ENCODE results near the gene IL2RG.

The IL2RG gene

GRCh38 chrX:71107245-71107644 lies 4.1 kb downstream of the IL2RG start:
- DNase-seq = no peak

- DNase-seq = peak; percentile 15
These were observed 5.0 kb downstream of the IL2RG start, which contains the start of gene CXorf65 for GRCh38 chrX:71106427-71106826. Gene CXorf65 (minus strand): TSS chrX:71106740. CDS start chrX:71106556, 184 bp downstream.

GRCh38 chrX:71105628-71106027 lies 5.7 kb downstream of the IL2RG start:
- no peak for DNase-seq

GRCh38 chrX:71103110-71103983 lies 8.0 kb downstream of the IL2RG start:
- peak; percentile 50 for DNase-seq

GRCh38 chrX:71102292-71102691 lies 9.1 kb downstream of the IL2RG start:
- DNase-seq = no peak

GRCh38 chrX:71100581-71101505 lies 10.5 kb downstream of the IL2RG start:
- no peak for DNase-seq

- DNase-seq = no peak
These were observed 11.6 kb downstream of the IL2RG start for GRCh38 chrX:71099736-71100135.

GRCh38 chrX:71098951-71099506 lies 12.3 kb downstream of the IL2RG start:
- no peak for DNase-seq

- DNase-seq = peak; percentile 78
These were observed 13.1 kb downstream of the IL2RG start for GRCh38 chrX:71098302-71098701.

- DNase-seq = no peak
These were observed 14.7 kb downstream of the IL2RG start for GRCh38 chrX:71096760-71097032.

GRCh38 chrX:71095981-71096759 lies 15.2 kb downstream of the IL2RG start:
- DNase-seq = no peak

GRCh38 chrX:71095555-71095980 lies 15.8 kb downstream of the IL2RG start, which contains the start of gene FOXO4:
Gene FOXO4 (plus strand): TSS chrX:71095851. CDS start chrX:71096529, 678 bp downstream.
- peak; percentile 88 for DNase-seq

GRCh38 chrX:71095033-71095432 lies 16.3 kb downstream of the IL2RG start:
- no peak for DNase-seq

- DNase-seq = no peak
These were observed 20.1 kb downstream of the IL2RG start for GRCh38 chrX:71091263-71091662.

GRCh38 chrX:71085900-71086299 lies 25.5 kb downstream of the IL2RG start:
- no peak for DNase-seq

GRCh38 chrX:71082822-71083221 lies 28.6 kb downstream of the IL2RG start:
- DNase-seq = no peak

- DNase-seq = no peak
These were observed 29.2 kb downstream of the IL2RG start for GRCh38 chrX:71082124-71082647.

- no peak for DNase-seq
These were observed 29.9 kb downstream of the IL2RG start for GRCh38 chrX:71081330-71082123.

GRCh38 chrX:71070531-71070930 lies 40.8 kb downstream of the IL2RG start:
- DNase-seq = no peak

- peak; percentile 87 for DNase-seq
These were observed 43.1 kb downstream of the IL2RG start, which contains the start of gene SNX12 for GRCh38 chrX:71068044-71068918. Gene SNX12 (minus strand): TSS chrX:71068334. CDS start chrX:71068306, 28 bp downstream.

Measured in stimulated activated CD4-positive, alpha-beta T cell treated with anti-CD3 and anti-CD28 coated beads, Interleukin-4, amount 100 ng/mL, for 24 hours (primary cell).